ENCODE data around the gene SOX5. TPM values are rescaled to one million over a fixed set of nuclear protein-coding genes. Genes with fewer than 3 reads are reported as not detected.

SOX5 gene
- total and polyA plus RNA-seq, 9 of the 15 experiments (the other 6 are each of a cell fraction or from before 2014, with no cell fraction given): 8.3 to 16.5 (median 11.9) TPM

DNA sequence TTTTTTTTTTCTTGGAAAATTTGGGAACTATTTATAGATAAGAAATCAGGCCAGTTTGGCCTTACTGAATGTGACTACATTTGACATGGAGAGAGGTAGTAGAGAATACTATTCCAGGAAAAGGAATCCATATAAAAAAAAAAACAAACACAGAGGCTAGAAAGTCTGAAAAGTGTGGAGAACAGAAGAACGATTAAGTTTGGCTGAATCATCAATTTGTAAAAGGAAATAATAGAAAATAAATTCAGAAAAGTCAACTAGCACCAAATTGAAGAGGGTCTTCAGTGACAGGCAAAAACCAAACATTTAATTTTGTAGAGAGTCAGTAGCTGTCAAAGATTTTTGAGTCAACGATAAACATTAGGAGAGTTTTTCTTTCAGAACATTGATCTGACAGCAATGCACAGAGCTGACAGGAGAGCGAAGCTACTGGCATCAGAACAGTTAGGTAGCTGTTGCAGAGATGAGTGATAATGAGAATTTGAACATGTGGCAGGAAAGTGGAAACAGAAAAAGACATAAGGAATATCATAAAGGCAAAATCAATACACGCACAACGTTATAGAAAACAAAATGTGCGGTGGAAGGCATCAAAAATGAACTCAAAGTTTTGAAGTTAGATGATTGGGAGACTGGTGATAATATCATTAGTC, 241.2 kb downstream of the SOX5 start (continued):
- TF ChIP-seq, protein P1, sequence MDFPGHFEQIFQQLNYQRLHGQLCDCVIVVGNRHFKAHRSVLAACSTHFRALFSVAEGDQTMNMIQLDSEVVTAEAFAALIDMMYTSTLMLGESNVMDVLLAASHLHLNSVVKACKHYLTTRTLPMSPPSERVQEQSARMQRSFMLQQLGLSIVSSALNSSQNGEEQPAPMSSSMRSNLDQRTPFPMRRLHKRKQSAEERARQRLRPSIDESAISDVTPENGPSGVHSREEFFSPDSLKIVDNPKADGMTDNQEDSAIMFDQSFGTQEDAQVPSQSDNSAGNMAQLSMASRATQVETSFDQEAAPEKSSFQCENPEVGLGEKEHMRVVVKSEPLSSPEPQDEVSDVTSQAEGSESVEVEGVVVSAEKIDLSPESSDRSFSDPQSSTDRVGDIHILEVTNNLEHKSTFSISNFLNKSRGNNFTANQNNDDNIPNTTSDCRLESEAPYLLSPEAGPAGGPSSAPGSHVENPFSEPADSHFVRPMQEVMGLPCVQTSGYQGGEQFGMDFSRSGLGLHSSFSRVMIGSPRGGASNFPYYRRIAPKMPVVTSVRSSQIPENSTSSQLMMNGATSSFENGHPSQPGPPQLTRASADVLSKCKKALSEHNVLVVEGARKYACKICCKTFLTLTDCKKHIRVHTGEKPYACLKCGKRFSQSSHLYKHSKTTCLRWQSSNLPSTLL (IDR thresholded peaks at IDR 0.05): no peak
- TF ChIP-seq ZNF76 (CRISPR knock-in tag; IDR thresholded peaks at IDR 0.05; ENCODE audit: borderline replicate concordance): no peak

DNA sequence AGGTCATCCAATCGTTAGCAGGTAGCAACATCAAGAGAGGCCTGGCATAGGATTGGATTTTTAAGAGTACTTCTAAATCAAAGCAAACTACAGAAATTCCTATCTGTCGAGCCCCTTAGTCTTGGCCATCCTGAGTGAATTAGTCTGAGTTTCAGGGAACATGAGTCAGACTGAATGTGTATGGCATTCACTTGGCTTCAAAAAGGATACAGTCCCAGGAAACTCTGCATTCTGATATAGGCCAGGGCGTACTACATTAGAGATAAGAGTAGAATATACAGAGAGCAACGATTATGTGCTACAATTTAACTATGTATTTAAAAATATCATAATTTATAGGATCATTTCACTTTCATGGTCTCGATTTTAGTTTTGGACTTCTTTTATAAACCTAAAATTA, 242.2 kb downstream of the SOX5 start:
- Histone ChIP-seq H3K9me3 (replicated peaks; ENCODE audit: control insufficient read depth, insufficient read depth, low read depth, low read length) (no peaks in the 10 kb centered on the region), H3K9me1 (ENCODE audit: control insufficient read depth, insufficient read depth, low read length) (no peaks in the 10 kb centered on the region), H3K9ac (ENCODE audit: insufficient read depth in 1 of 2, low read depth in 2 of 2, low read length in 2 of 2) (no peak overlapping the region), H3K4me2 (ENCODE audit: insufficient read depth, low read length) (no peak overlapping the region), H3K27ac (ENCODE audit: extremely low read depth, low read depth, low read length) (no peak overlapping the region), H3K36me3 (ENCODE audit: control insufficient read depth, insufficient read depth, low read length) (no peaks in the 10 kb centered on the region; the same call in 2 of the 3 replicates), H2AFZ (ENCODE audit: low read depth, low read length) (no peak overlapping the region), H4K20me1 (replicated peaks; ENCODE audit: control insufficient read depth, insufficient read depth, low read length) (no peaks in the 10 kb centered on the region), H3K4me1 (replicated peaks in 1 of 2; ENCODE audit: control insufficient read depth in 2 of 2, insufficient read depth in 2 of 2, low read length in 2 of 2) (peaks cover 0 to 4% of the 10 kb centered on the region in 2 experiments; a peak in 3 of 5 replicates), H3K4me3 (no peak overlapping the region), H3K27me3 (ENCODE audit: control insufficient read depth in 2 of 2, insufficient read depth in 2 of 2, low read length in 2 of 2) (no peaks in the 10 kb centered on the region), H3K79me2 (ENCODE audit: control insufficient read depth, insufficient read depth, low read length) (peaks cover 23% of the 10 kb centered on the region)
- intact Hi-C loops (cut with micrococcal nuclease): no loop called here
- ChIA-PET POLR2A (no interaction called here), CTCF (ENCODE audit: low intra/inter-chr PET ratio) (no interaction called here)
- peak; percentile 68 for FAIRE-seq
- in situ Hi-C loops (cut with MboI): no loop called here
- DNase-seq (ENCODE audit: extremely low read depth in 1 of 4, low spot score in 3 of 4): no peak
- WGBS (ENCODE audit: insufficient coverage, low coverage, missing lambda C conversion rate): 25% methylated on average over 5 of the region's 5 CpGs
- TF ChIP-seq ZFPM2 (CRISPR knock-in tag; IDR thresholded peaks at IDR 0.05): no peak
- peak; percentile 66; the same call in 1 of the 2 replicates for TF ChIP-seq ZNF12 (CRISPR knock-in tag; IDR thresholded peaks at IDR 0.05)
- ATAC-seq: peak; percentile 60
- BruUV-seq (replicated peaks): no TSS peak
